CD14-positive monocyte (primary cell): ENCODE results near the gene TUBAL3. TPM values are rescaled to one million over a fixed set of nuclear protein-coding genes. Genes with fewer than 3 reads are reported as not detected.

Source experiments
- DNase-seq, 3 donors: peaks; one replicate each; pipeline ENCODE4 v3.0.0-alpha.2; 2011 to 2022
- H2AFZ ChIP-seq: 2 replicates; pipeline ENCODE4 v1.6.0; 2012; ENCODE audit warnings: mild to moderate bottlenecking, low read depth, low read length, inconsistent platforms; ENCODE audit not compliant: insufficient read depth, poor library complexity, severe bottlenecking
- H3K27ac ChIP-seq, 2 donors: 1 replicate in 1 of 2; 2 replicates in 1 of 2; pipeline ENCODE4 v1.5.1; 2012 to 2013; ENCODE audit warnings: low read length in 2 of 2, control low read depth in 1 of 2, inconsistent platforms in 1 of 2, low read depth in 1 of 2, mild to moderate bottlenecking in 1 of 2
- H3K27me3 ChIP-seq, 2 donors: one replicate each; pipeline versions ENCODE4 v1.6.0 to v1.6.1; 2011 to 2013; ENCODE audit warnings: low read length in 2 of 2; ENCODE audit not compliant: control insufficient read depth in 2 of 2, insufficient read depth in 2 of 2
- H3K36me3 ChIP-seq, 2 donors: replicated peaks in 1 of 2; 1 replicate in 1 of 2; 2 replicates in 1 of 2; pipeline versions ENCODE4 v1.5.1 to v1.6.1; 2012 to 2013; ENCODE audit warnings: low read length in 2 of 2, control low read depth in 1 of 2, inconsistent platforms in 1 of 2, mild to moderate bottlenecking in 1 of 2; ENCODE audit not compliant: insufficient read depth in 2 of 2, control insufficient read depth in 1 of 2
- H3K4me1 ChIP-seq, 2 donors: 1 replicate in 1 of 2; 2 replicates in 1 of 2; pipeline versions ENCODE4 v1.5.1 to v1.6.1; 2012 to 2013; ENCODE audit warnings: low read length in 2 of 2, control low read depth in 1 of 2, inconsistent platforms in 1 of 2, mild to moderate bottlenecking in 1 of 2, moderate library complexity in 1 of 2; ENCODE audit not compliant: insufficient read depth in 2 of 2, control insufficient read depth in 1 of 2
- H3K4me2 ChIP-seq: replicated peaks from 2 replicates; pipeline ENCODE3; 2012; ENCODE audit warnings: low read length, moderate library complexity, mild to moderate bottlenecking; ENCODE audit not compliant: poor library complexity, severe bottlenecking; ENCODE audit errors: extremely low read depth
- H3K4me3 ChIP-seq, 3 experiments: fragments of 200-600 bp in 1 of 3; sonication (generic) in 1 of 3; replicated peaks in 1 of 3; 1 replicate in 2 of 3; 2 replicates in 1 of 3; pipeline ENCODE4 v1.5.1; 2011 to 2013; ENCODE audit warnings: low read length in 3 of 3, mild to moderate bottlenecking in 3 of 3, control low read depth in 2 of 3, low read depth in 2 of 3, inconsistent platforms in 1 of 3, moderate library complexity in 1 of 3
- H3K79me2 ChIP-seq: 2 replicates; pipeline ENCODE4 v1.6.0; 2012; ENCODE audit warnings: mild to moderate bottlenecking, control low read depth, inconsistent platforms, low read length, moderate library complexity; ENCODE audit not compliant: insufficient read depth
- H3K9ac ChIP-seq: 2 replicates; pipeline ENCODE4 v1.6.0; 2017; ENCODE audit warnings: low read length, mild to moderate bottlenecking; ENCODE audit not compliant: insufficient read depth, poor library complexity, severe bottlenecking
- H3K9me3 ChIP-seq, 2 donors: replicated peaks in 1 of 2; 1 replicate in 1 of 2; 2 replicates in 1 of 2; pipeline versions ENCODE4 v1.5.1 to v1.6.1; 2012 to 2013; ENCODE audit warnings: low read length in 2 of 2, control low read depth in 1 of 2; ENCODE audit not compliant: control insufficient read depth in 1 of 2, insufficient read depth in 1 of 2
- H4K20me1 ChIP-seq: 2 replicates; pipeline ENCODE4 v1.6.0; 2012; ENCODE audit warnings: mild to moderate bottlenecking, low read length, control low read depth, moderate library complexity; ENCODE audit not compliant: insufficient read depth
- H3K27ac Mint-ChIP-seq, 7 donors: one replicate each; pipeline ENCODE4 v1.8.0; 2020; ENCODE audit warnings: mild to moderate bottlenecking in 7 of 7, mixed read lengths in 7 of 7, moderate library complexity in 6 of 7, inconsistent platforms in 2 of 7
- H3K27me3 Mint-ChIP-seq, 3 donors: one replicate each; pipeline ENCODE4 v1.8.0; 2021 to 2022; ENCODE audit warnings: low read depth in 3 of 3, mild to moderate bottlenecking in 3 of 3, mixed read lengths in 3 of 3, moderate library complexity in 3 of 3, inconsistent platforms in 1 of 3
- H3K36me3 Mint-ChIP-seq, 2 donors: one replicate each; pipeline ENCODE4 v1.8.0; 2020; ENCODE audit warnings: mixed read lengths in 2 of 2, inconsistent platforms in 1 of 2, mild to moderate bottlenecking in 1 of 2
- H3K4me1 Mint-ChIP-seq: one replicate; pipeline ENCODE4 v1.8.0; 2020; ENCODE audit warnings: mild to moderate bottlenecking, mixed read lengths
- H3K4me3 Mint-ChIP-seq, 2 donors: one replicate each; pipeline ENCODE4 v1.8.0; 2020; ENCODE audit warnings: mild to moderate bottlenecking in 2 of 2, mixed read lengths in 2 of 2, moderate library complexity in 1 of 2
- H3K9me3 Mint-ChIP-seq, 7 donors: one replicate each; pipeline ENCODE4 v1.8.0; 2020 to 2022; ENCODE audit warnings: mixed read lengths in 7 of 7, mild to moderate bottlenecking in 6 of 7, moderate library complexity in 6 of 7, inconsistent platforms in 2 of 7
- WGBS: methylation state at CpG from one replicate; pipeline ENCODE4 v1.1.5; 2013; ENCODE audit warnings: missing lambda C conversion rate; ENCODE audit not compliant: insufficient coverage; 5-methylcytosine and 5-hydroxymethylcytosine counted together
- intact Hi-C, 2 donors: fragments of 100-400 bp; cut with micrococcal nuclease; formaldehyde crosslinking; loops; one replicate each; pipeline versions ENCODE4 v1.15.0 to v1.15.1; 2023
- polyA plus RNA-seq, 3 donors: library from polyadenylated mRNA; depleted of rRNA in 1 of 3; unstranded in 2 of 3; stranded (reverse) in 1 of 3; fragments of 300-500 nt in 2 of 3; fragments of >200 nt in 1 of 3; fragmentation: Illumina TruSeq in 2 of 3; gene quantifications; 1 replicate in 2 of 3; 2 replicates in 1 of 3; pipeline ENCODE4 v1.2.3, GENCODE V29; 2012 to 2021
- TF ChIP-seq, protein P1 (sequence below): fragments of 200-600 bp; IDR thresholded peaks from one replicate; pipeline ENCODE4 v1.8.0; 2022; ENCODE audit warnings: antibody characterized with exemption, mild to moderate bottlenecking

The TUBAL3 gene
- polyA plus RNA-seq, 3 donors: not detected

DNA sequence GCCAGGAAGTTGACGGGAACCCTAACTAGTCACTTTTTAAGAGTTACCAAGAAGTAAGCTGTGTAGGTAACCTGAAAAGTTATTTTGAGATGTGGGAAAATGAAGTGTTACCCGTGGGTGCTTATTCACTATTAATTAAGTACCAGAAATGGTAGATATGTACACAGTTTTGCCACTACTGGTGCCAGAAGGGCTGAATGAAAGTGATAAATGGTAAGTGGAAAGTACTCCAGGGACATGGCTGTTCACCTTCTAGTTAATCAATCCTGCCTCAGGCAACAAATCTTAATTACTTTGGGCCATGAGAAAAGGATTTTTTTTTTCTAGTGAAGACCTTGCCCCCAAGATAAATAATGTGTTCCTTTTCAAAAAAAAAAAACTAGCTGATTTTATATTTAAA lies 23.5 kb upstream of the TUBAL3 start:
- H3K9ac ChIP-seq: no peak overlapping the region
- TF ChIP-seq, protein P1, sequence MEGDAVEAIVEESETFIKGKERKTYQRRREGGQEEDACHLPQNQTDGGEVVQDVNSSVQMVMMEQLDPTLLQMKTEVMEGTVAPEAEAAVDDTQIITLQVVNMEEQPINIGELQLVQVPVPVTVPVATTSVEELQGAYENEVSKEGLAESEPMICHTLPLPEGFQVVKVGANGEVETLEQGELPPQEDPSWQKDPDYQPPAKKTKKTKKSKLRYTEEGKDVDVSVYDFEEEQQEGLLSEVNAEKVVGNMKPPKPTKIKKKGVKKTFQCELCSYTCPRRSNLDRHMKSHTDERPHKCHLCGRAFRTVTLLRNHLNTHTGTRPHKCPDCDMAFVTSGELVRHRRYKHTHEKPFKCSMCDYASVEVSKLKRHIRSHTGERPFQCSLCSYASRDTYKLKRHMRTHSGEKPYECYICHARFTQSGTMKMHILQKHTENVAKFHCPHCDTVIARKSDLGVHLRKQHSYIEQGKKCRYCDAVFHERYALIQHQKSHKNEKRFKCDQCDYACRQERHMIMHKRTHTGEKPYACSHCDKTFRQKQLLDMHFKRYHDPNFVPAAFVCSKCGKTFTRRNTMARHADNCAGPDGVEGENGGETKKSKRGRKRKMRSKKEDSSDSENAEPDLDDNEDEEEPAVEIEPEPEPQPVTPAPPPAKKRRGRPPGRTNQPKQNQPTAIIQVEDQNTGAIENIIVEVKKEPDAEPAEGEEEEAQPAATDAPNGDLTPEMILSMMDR: no peak

DNA sequence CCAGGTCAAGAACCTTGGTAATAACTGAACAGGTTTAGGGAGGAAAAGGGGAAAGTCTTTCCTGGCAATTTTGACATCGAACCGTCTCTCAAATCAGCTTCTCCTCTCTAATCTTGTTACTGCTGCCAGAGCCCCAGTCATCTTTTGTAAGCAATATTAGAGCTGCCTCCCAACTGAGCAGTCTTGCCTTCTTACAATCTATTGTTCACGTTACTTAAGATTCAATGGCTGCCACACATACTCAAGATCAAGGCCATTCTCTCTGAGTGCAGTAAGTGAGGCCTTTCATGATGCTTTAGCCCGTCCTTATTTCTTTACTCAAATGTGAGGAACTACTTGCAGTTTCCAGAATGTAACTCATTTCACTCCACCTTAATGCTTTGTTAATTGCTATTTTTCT lies 20.1 kb upstream of the TUBAL3 start:
- peaks cover 0 to 3% (median 0%) of the 10 kb centered on the region in 3 donors for H3K27me3 Mint-ChIP-seq
- Histone ChIP-seq H3K4me3 (no peak overlapping the region), H3K9me3 (no peaks in the 10 kb centered on the region), H3K36me3 (no peaks in the 10 kb centered on the region), H3K4me2 (no peak overlapping the region), H3K4me1 (peaks cover 0 to 2% of the 10 kb centered on the region in 2 donors), H3K9ac (no peak overlapping the region), H4K20me1 (no peaks in the 10 kb centered on the region), H3K79me2 (peaks cover 55% of the 10 kb centered on the region), H2AFZ (no peak overlapping the region), H3K27ac (peak overlapping the region in 1 of 2 donors; percentile 0), H3K27me3 (no peaks in the 10 kb centered on the region)
- DNase-seq: no peak
- peaks cover 0 to 3% (median 2%) of the 10 kb centered on the region in 7 donors for H3K9me3 Mint-ChIP-seq
- H3K36me3 Mint-ChIP-seq: peaks cover 2 to 26% of the 10 kb centered on the region in 2 donors
- H3K4me3 Mint-ChIP-seq: no peak overlapping the region
- intact Hi-C loops: no loop called here
- WGBS: 83% methylated on average over 1 of the region's 4 CpGs
- TF ChIP-seq, protein P1: no peak
- peaks cover 10% of the 10 kb centered on the region for H3K4me1 Mint-ChIP-seq
- no peak overlapping the region for H3K27ac Mint-ChIP-seq

More for the DNA sequence above, 23.5 kb upstream of the TUBAL3 start:
- WGBS: 29% methylated on average over 1 of the region's 2 CpGs
- H3K27ac Mint-ChIP-seq: peak overlapping the region in 1 of 7 donors; percentile 58
- Histone ChIP-seq H3K4me1 (peaks cover 0 to 2% of the 10 kb centered on the region in 2 donors), H3K36me3 (peaks cover 0 to 6% of the 10 kb centered on the region in 2 donors), H4K20me1 (no peaks in the 10 kb centered on the region), H3K4me2 (no peak overlapping the region), H2AFZ (no peak overlapping the region), H3K79me2 (peaks cover 21% of the 10 kb centered on the region), H3K9me3 (no peaks in the 10 kb centered on the region), H3K27me3 (no peaks in the 10 kb centered on the region), H3K27ac (no peak overlapping the region), H3K4me3 (no peak overlapping the region)
- intact Hi-C loops: no loop called here
- no peak overlapping the region for H3K4me3 Mint-ChIP-seq
- H3K27me3 Mint-ChIP-seq: no peaks in the 10 kb centered on the region
- no peak for DNase-seq
- H3K36me3 Mint-ChIP-seq: peaks cover 11 to 32% of the 10 kb centered on the region in 2 donors
- H3K9me3 Mint-ChIP-seq: peaks cover 0 to 5% (median 3%) of the 10 kb centered on the region in 7 donors
- peaks cover 10% of the 10 kb centered on the region for H3K4me1 Mint-ChIP-seq
